ENCODE data around the gene SV2B. TPM values are rescaled to one million over a fixed set of nuclear protein-coding genes. Genes with fewer than 3 reads are reported as not detected.

Gene SV2B
- total and polyA plus RNA-seq, 2 experiments from 2014 or later: 0.06 to 0.76 TPM

GRCh38 chr15:91104111-91104510, 4.1 kb downstream of the SV2B start (continued):
- TF ChIP-seq JUNB (IDR thresholded peaks at IDR 0.05; ENCODE audit: unreplicated experiment) (no peak), ZNF114 (CRISPR knock-in tag; IDR thresholded peaks at IDR 0.05) (no peak), REST (IDR thresholded peaks at IDR 0.05; ENCODE audit: unreplicated experiment) (no peak), EZH2 (IDR thresholded peaks at IDR 0.05; ENCODE audit: low read depth, unreplicated experiment) (no peak), ETS1 (IDR thresholded peaks at IDR 0.05) (no peak)

- Mint-ChIP-seq H3K27me3 (ENCODE audit: insufficient read depth, low read depth, poor library complexity) (peaks cover 2% of the 10 kb centered on the region), H3K4me1 (peaks cover 5% of the 10 kb centered on the region)
Measured at GRCh38 chr15:91108421-91108820, 8.4 kb downstream of the SV2B start.

More at GRCh38 chr15:91108421-91108820, 8.4 kb downstream of the SV2B start:
- Mint-ChIP-seq H3K4me3 (no peak overlapping the region), H3K36me3 (ENCODE audit: low read depth) (no peaks in the 10 kb centered on the region), H3K9me3 (no peaks in the 10 kb centered on the region), H3K27ac (no peak overlapping the region)
- ATAC-seq: no peak
- Histone ChIP-seq H2AFZ (no peak overlapping the region), H3K4me2 (no peak overlapping the region), H3K79me2 (replicated peaks; ENCODE audit: insufficient read depth) (no peaks in the 10 kb centered on the region), H4K20me1 (replicated peaks; ENCODE audit: insufficient read depth) (no peaks in the 10 kb centered on the region), H3K9me2 (ENCODE audit: insufficient read depth) (no peaks in the 10 kb centered on the region), H3K4me1 (ENCODE audit: insufficient read depth) (peaks cover 3% of the 10 kb centered on the region), H3K36me3 (ENCODE audit: insufficient read depth) (no peaks in the 10 kb centered on the region), H3K4me3 (no peak overlapping the region), H3K27ac (ENCODE audit: low read depth) (no peak overlapping the region), H3K27me3 (ENCODE audit: insufficient read depth) (peaks cover 5% of the 10 kb centered on the region; the same call in 1 of the 2 replicates), H3F3A (replicated peaks; ENCODE audit: low read depth) (no peaks in the 10 kb centered on the region)
- DNase-seq (ENCODE audit: low spot score): no peak
- TF ChIP-seq JUNB (IDR thresholded peaks at IDR 0.05; ENCODE audit: unreplicated experiment) (no peak), REST (IDR thresholded peaks at IDR 0.05; ENCODE audit: unreplicated experiment) (no peak), NANOG (IDR thresholded peaks at IDR 0.05; ENCODE audit: borderline replicate concordance) (no peak), CTCF (conservative IDR thresholded peaks at IDR 0.05; ENCODE audit: low read depth in 2 of 2) (no peak), ETS1 (IDR thresholded peaks at IDR 0.05) (no peak), EZH2phosphoT487 (IDR thresholded peaks at IDR 0.05; ENCODE audit: unreplicated experiment) (no peak), CREB1 (CRISPR knock-in tag; IDR thresholded peaks at IDR 0.05; ENCODE audit: low read depth) (no peak), STAT1 (IDR thresholded peaks at IDR 0.05; ENCODE audit: unreplicated experiment) (no peak)
